LHCN-M2 (cell line): ENCODE data around the gene TRAM2. TPM values are rescaled to one million over a fixed set of nuclear protein-coding genes. Genes with fewer than 3 reads are reported as not detected.

Experiments
- DNase-seq: peaks from one replicate; pipeline ENCODE4 v3.0.0-alpha.2; 2012; ENCODE audit warnings: low read depth
- total RNA-seq: library from RNA; depleted of rRNA; stranded (reverse); fragments of >200 nt; gene quantifications from 2 replicates; pipeline ENCODE4 v1.2.3, GENCODE V29; 2014

TRAM2 gene
- total RNA-seq, 1 experiment from 2014 or later, result 124 TPM

GRCh38 chr6:52531834-52532233 is 45.0 kb downstream of the TRAM2 start:
- DNase-seq, result no peak

DNA sequence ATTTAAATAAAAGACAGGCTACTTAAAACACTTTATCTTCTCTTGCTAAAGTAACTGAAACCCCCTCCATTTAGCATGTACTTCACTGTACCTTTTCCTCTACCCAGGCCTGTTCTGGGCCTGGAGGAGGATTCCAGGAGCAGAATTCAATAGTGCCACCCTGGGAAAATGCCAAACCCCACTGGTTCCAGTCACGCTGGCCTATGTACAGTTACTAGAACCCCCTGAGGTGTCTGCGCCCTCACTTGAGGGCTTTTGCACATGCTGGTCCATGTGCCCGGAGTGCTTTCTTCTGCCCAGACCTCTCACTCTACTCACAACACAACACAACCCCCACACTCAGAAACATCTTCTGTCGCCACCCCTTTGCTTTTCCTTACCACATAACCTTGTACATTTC is 45.5 kb downstream of the TRAM2 start:
- DNase-seq, result no peak

- no peak for DNase-seq
These were observed 46.5 kb downstream of the TRAM2 start for GRCh38 chr6:52530351-52530750.

- DNase-seq, result no peak
These were observed 47.5 kb downstream of the TRAM2 start for GRCh38 chr6:52529311-52529710.

- DNase-seq, result peak; percentile 36
These were observed 49.4 kb downstream of the TRAM2 start for GRCh38 chr6:52527436-52527835.

DNA sequence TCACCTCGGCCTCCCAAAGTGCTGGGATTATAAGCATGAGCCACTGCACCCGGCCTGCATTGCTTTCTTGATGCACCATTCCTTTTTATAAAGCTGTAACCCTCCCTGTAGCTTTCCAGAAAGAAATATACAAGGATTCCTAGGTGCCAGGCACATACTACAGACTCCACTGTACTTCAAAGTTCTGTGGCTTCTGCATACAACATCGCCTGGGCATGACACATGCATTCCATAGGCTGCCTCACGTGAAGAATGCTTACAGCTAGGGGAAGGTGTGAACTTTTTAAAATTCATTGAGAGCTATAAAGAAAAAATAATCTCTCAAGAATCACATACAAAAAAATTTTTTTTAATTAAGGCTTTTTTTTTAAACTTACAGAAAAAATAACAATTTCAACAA is 50.2 kb downstream of the TRAM2 start:
- peak; percentile 33 for DNase-seq

DNA sequence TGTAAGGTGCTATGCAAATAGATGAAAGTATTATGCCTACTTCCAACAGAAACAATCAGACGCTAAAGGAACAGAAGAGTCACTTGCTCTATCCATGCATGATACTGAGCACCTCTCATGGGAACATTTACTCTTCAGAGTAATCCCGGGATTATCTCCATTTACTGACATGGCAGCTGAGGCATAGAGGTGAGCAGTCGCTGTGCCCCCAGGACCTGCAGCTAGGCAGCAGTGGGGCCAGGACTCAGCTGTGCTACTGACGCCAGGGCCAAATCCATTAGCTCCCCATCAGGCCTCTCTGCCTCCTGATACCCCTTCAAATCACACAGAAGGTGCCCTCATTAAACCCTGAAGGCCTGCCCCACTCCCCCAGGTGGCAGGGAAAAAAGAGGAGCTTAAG is 51.9 kb downstream of the TRAM2 start:
- no peak for DNase-seq

DNA sequence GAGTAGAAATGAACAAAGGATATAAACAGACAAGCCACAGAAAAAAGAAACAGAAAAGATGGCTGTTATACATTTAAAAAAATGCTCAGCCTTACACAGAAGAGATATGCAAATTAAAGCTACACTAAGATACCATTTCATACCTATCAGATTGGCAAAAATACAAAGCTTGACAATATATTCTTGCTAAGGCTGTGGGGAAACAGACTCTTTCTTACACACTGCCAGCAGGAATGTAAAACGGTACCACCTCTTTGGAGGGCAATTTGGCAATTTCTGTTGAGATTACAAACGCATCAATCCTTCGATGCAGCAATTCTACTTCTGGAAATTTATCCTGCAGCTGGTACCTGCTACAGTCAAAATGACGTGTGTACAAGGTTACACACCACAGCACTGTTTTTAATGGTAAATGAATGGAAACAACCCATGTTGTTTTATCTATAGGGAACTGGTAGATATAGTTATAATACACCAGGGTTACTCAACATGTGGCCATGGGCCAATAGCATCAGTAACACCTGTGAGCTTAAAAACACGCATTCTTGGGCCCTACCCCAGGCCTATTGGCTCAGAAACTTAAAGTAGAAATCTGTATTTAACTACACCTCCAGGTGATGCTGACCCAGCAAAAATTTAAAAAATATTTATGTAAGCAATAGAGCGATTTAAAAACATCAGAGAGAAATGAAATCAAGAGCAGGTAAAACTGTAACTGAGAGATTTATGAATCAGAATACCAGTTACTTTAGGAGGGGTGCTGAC is 53.3 kb downstream of the TRAM2 start:
- DNase-seq, result no peak

DNA sequence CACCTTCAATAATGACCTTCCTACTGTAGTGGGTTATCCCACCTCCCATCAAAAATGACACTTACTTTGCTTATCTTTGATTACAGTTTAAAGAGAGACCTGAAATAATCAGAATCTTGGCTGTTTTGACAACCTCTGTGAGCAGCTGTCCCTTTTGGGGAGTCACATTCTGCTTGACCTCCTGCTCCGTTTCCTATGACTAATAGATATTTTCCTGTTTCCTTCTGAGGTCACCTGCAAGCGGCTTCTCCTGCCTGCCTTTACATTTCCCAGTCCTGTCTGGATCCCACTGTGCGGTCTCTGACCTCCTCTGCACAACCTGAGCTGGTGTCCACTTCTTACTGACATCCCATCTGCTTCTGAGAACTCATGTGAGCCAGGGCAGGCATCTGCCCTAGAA is 54.2 kb downstream of the TRAM2 start:
- peak; percentile 83 for DNase-seq

DNA sequence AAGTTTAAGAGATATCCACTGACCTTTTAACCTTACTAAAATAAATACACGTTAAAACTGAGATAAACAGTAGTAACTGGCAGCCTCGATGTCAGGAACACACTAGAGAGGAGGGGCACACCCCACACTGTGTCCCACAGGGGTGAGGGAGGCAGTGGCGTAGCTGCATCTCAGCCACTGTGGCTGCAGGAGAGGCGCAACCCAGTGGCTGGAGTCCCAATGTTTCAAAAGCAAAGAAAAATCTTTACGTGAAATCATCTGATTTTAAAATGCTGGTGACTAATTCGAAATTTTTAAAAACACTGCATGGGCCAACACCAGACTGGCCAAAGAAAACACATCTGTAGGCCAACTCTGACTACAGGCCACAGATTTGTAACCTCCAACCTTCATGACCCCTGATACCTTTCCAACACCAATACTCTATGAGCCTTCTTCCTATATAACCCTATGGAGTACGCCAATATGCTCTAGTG is 54.7 kb downstream of the TRAM2 start:
- peak; percentile 86 for DNase-seq

- DNase-seq, result no peak
These were observed 57.2 kb downstream of the TRAM2 start for GRCh38 chr6:52519618-52520017.

DNA sequence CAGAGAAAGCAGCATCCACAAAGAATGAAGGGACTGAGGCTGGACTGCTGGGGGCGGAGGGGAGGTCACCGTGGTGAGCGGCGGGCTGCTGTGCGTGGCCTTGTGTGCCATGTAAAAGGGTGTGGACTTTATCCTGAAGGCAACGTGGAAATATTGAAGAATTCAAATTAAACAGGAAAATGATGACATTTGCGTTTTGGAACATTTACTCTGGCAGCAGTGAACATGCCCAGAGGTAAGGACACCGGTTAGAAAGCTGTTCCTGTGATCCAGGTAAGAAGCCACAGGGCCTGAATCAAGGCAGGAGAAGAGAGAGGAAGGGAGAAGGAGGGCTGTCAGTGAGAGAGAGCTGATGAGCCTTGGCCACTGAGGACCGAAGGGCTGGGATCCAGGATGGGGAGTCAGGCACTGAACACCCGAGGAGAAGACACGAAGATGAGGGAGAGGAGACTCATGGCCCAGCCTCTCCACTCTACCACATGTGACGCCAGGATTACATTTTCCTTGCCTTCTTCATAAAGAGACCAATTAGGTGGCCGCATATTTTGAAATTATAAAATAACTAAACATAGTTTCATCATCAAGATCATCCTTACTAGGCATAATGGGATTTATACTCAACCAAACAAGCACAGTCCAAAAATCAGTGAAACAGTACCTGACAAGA is 58.4 kb downstream of the TRAM2 start:
- no peak for DNase-seq

DNA sequence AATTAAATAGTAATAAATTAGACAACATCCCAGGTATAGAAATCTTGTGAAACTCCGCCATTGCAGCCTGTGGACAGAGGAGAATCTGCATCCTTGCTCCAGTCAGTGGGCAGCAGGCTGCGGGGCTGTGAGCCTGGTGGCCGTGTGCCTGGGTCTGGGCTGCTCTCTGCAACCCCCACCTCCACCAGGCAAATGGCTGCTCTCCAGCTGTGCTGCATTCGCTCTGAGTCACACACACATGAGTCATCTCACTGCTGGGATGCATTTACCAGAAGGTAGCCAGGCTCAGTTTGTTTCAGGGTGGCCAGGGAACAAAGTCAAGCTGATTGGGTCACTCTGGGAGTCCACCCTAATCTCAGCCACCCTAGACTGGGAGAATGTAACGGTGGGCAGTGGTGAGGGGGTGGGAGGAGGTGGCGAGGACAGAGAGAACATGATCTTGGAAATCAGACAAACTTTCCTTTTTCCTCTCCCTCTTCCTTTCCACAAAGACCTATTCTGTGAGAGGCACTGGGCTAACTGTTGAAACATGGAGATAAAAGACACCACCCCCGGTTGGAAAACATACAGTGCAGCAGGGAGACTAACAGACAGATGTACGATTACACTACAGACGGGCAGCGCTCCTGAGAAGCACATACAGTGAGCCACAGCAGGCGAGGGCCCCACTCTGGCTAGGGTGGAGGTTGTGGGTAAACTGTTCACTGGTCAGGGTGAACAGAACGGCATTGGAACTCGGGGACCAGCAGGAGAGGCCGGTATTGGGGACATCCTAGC is 59.2 kb downstream of the TRAM2 start:
- peak; percentile 98 for DNase-seq

GRCh38 chr6:52516943-52517342 is 59.9 kb downstream of the TRAM2 start:
- no peak for DNase-seq

GRCh38 chr6:52516269-52516668 is 60.6 kb downstream of the TRAM2 start:
- no peak for DNase-seq

GRCh38 chr6:52515219-52515960 is 61.5 kb downstream of the TRAM2 start:
- no peak for DNase-seq

- peak; percentile 87 for DNase-seq
These were observed 62.3 kb downstream of the TRAM2 start for GRCh38 chr6:52514514-52514913.

- no peak for DNase-seq
These were observed 63.0 kb downstream of the TRAM2 start for GRCh38 chr6:52513896-52514295.

GRCh38 chr6:52513464-52513863 is 63.4 kb downstream of the TRAM2 start:
- DNase-seq, result peak; percentile 49

DNA sequence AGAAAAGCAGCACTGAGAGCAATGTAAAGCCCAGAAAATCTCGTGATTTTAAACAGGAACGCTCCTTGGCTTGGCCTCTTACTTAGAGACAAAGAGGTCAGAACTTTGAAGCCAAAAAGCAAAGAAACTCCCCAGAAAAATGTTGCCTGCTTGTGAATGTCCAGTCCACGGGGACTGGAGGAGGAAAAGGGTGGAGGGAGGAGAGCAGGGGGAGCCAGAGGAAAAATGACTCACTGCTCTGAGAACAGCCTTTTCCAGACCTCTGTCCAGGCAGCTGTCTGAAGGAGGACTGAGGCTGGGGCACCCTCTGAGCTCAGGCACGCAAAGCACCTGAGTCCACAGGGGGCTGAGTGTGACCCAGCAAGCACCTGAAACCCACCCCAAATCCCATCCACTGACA is 64.7 kb downstream of the TRAM2 start:
- DNase-seq, result peak; percentile 94

DNA sequence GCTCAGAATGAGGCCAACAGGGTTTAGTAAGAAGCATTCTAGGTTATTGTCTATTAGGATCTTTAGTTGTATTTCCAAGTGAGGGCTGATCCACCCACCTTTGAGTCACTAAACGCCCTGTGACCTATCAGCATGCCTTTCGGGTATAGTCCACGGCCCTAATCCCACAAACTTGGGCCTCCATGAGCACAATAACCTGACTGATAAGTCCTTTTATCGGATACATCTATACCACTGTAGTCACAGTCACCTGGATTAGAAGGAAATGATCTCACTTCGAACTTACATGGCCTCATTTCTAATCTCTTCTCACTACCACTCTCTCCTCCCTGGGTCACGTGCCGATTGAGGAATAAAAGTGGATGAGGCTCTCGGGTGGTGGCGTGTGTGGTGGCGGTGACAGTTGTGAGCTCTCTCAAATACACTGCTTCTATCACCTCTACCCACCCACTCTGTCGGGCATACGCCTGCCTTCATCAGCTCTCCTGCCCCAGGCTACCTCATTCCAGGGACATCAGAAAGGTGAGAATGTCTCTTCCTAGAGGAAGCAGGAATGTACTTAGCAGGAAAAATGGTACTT is 65.2 kb downstream of the TRAM2 start:
- peak; percentile 65 for DNase-seq
